Neural cell (in vitro differentiated cells): ENCODE data around the gene ATP2C2.
"Not testable (repeated sequence)": the region's sequence is repeated elsewhere in the genome, so short reads cannot be mapped to it uniquely, and the experiment has no call there.

Experiments
- EP300 ChIP-seq: fragments of 450-650 bp; conservative IDR thresholded peaks from 2 replicates; pipeline ENCODE4 v1.6.1; 2014; ENCODE audit warnings: antibody characterized with exemption, mild to moderate bottlenecking, moderate library complexity; ENCODE audit not compliant: poor library complexity, severe bottlenecking
- EZH2 ChIP-seq: fragments of 200-600, 300-800 bp; shearing (Covaris generic), sonication (generic); IDR thresholded peaks from 2 replicates; pipeline ENCODE4 v1.6.1; 2014; ENCODE audit warnings: antibody characterized with exemption, low read length, borderline replicate concordance, mild to moderate bottlenecking; ENCODE audit not compliant: insufficient read depth, poor library complexity, severe bottlenecking
- POLR2AphosphoS5 ChIP-seq: IDR thresholded peaks from 2 replicates; pipeline ENCODE4 v1.6.1; 2012
- RAD21 ChIP-seq: fragments of 450-650 bp; conservative IDR thresholded peaks from 2 replicates; pipeline ENCODE4 v1.6.1; 2014; ENCODE audit warnings: antibody characterized with exemption, mild to moderate bottlenecking, moderate library complexity
- TAF1 ChIP-seq: IDR thresholded peaks from 2 replicates; pipeline ENCODE4 v1.6.1; 2012; ENCODE audit warnings: low read depth
- TF ChIP-seq, protein P1 (sequence below): fragments of 450-650 bp; IDR thresholded peaks from 2 replicates; pipeline ENCODE4 v1.5.1; 2014; ENCODE audit warnings: antibody characterized with exemption, mild to moderate bottlenecking, moderate library complexity; ENCODE audit not compliant: poor library complexity, severe bottlenecking
- TF ChIP-seq, protein P2 (sequence below): IDR thresholded peaks from 2 replicates; pipeline ENCODE4 v1.6.1; 2012; ENCODE audit warnings: borderline replicate concordance

DNA sequence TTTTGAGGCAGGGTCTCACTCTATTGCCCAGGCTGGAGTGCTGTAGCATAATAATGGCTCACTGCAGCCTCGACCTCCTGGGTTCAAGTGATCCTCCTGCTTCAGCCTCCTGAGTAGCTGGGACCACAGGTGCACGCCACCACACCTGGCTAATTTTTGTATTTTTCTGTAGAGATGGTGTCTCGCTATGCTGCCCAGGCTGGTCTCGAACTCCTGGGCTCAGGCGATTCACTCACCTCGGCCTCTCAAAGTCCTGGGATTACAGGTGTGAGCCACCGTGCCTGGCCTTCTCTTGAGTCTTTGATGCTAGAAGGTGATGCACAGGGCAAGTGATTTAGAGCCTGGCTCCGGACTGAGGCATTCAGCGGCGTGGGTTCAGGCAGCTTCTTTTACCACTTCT, 24.5 kb upstream of the ATP2C2 start:
- TF ChIP-seq, protein P1, sequence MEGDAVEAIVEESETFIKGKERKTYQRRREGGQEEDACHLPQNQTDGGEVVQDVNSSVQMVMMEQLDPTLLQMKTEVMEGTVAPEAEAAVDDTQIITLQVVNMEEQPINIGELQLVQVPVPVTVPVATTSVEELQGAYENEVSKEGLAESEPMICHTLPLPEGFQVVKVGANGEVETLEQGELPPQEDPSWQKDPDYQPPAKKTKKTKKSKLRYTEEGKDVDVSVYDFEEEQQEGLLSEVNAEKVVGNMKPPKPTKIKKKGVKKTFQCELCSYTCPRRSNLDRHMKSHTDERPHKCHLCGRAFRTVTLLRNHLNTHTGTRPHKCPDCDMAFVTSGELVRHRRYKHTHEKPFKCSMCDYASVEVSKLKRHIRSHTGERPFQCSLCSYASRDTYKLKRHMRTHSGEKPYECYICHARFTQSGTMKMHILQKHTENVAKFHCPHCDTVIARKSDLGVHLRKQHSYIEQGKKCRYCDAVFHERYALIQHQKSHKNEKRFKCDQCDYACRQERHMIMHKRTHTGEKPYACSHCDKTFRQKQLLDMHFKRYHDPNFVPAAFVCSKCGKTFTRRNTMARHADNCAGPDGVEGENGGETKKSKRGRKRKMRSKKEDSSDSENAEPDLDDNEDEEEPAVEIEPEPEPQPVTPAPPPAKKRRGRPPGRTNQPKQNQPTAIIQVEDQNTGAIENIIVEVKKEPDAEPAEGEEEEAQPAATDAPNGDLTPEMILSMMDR = not testable (repeated sequence)
- TF ChIP-seq EZH2, POLR2AphosphoS5, EP300, TAF1, RAD21: not testable (repeated sequence)
- TF ChIP-seq, protein P2, sequence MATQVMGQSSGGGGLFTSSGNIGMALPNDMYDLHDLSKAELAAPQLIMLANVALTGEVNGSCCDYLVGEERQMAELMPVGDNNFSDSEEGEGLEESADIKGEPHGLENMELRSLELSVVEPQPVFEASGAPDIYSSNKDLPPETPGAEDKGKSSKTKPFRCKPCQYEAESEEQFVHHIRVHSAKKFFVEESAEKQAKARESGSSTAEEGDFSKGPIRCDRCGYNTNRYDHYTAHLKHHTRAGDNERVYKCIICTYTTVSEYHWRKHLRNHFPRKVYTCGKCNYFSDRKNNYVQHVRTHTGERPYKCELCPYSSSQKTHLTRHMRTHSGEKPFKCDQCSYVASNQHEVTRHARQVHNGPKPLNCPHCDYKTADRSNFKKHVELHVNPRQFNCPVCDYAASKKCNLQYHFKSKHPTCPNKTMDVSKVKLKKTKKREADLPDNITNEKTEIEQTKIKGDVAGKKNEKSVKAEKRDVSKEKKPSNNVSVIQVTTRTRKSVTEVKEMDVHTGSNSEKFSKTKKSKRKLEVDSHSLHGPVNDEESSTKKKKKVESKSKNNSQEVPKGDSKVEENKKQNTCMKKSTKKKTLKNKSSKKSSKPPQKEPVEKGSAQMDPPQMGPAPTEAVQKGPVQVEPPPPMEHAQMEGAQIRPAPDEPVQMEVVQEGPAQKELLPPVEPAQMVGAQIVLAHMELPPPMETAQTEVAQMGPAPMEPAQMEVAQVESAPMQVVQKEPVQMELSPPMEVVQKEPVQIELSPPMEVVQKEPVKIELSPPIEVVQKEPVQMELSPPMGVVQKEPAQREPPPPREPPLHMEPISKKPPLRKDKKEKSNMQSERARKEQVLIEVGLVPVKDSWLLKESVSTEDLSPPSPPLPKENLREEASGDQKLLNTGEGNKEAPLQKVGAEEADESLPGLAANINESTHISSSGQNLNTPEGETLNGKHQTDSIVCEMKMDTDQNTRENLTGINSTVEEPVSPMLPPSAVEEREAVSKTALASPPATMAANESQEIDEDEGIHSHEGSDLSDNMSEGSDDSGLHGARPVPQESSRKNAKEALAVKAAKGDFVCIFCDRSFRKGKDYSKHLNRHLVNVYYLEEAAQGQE = not testable (repeated sequence)
